Measurements from ENCODE around the gene NRG3.

DNA sequence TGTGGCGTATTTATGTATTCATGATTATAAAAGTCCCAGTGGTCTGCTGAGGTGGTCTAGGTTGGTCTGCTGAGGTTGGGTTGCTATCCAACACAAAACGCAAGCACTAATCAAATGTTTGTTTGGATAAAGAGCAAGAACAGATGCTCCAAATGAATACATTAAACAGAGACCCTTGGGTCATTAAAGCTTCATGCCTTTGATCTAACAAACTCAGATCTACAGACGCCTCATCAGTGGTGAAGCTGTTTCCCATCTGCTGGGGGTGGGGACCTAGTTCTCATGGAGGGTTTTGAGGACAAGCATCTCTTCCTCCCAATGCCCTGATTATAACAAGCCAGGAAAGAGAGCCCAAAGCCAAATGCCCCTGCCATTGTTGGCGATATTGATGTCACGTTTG lies 786.7 kb downstream of the NRG3 start:
- TF ChIP-seq, protein P1, sequence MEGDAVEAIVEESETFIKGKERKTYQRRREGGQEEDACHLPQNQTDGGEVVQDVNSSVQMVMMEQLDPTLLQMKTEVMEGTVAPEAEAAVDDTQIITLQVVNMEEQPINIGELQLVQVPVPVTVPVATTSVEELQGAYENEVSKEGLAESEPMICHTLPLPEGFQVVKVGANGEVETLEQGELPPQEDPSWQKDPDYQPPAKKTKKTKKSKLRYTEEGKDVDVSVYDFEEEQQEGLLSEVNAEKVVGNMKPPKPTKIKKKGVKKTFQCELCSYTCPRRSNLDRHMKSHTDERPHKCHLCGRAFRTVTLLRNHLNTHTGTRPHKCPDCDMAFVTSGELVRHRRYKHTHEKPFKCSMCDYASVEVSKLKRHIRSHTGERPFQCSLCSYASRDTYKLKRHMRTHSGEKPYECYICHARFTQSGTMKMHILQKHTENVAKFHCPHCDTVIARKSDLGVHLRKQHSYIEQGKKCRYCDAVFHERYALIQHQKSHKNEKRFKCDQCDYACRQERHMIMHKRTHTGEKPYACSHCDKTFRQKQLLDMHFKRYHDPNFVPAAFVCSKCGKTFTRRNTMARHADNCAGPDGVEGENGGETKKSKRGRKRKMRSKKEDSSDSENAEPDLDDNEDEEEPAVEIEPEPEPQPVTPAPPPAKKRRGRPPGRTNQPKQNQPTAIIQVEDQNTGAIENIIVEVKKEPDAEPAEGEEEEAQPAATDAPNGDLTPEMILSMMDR (conservative IDR thresholded peaks at IDR 0.05 in 1 of 2, IDR thresholded peaks at IDR 0.05 in 1 of 2; ENCODE audit: low read depth in 1 of 2, low read length in 2 of 2), result no peak
- TF ChIP-seq EZH2 (IDR thresholded peaks at IDR 0.05; ENCODE audit: low read length, missing control alignments), result no peak

Data from fibroblast of lung (primary cell).